ENCODE measurements around the gene URB1.

GRCh38 chr21:32351428-32351827, 41.4 kb downstream of the URB1 start:
- TF ChIP-seq CTCF (IDR thresholded peaks at IDR 0.05 in 4 of 5, conservative IDR thresholded peaks at IDR 0.05 in 1 of 5) (no peak), POLR2A (IDR thresholded peaks at IDR 0.05) (no peak)

All from gastrocnemius medialis (tissue), 4 donors.